Inflammatory macrophage treated with lipopolysaccharide for 4 hours (primary cell): ENCODE data around the gene STX12.
A peak's percentile ranks its signal among the peaks of the same experiment; 100 is the strongest.

ENCODE experiments used
- DNase-seq: peaks from one replicate; pipeline ENCODE4 v3.0.0-alpha.2; 2020

Gene STX12

GRCh38 chr1:27772932-27773825 is at the start of gene STX12:
TSS of gene STX12 (plus strand) at chr1:27773219. CDS start at chr1:27773308, 89 bp downstream.
- DNase-seq, result peak; percentile 100

- no peak for DNase-seq
Observed at GRCh38 chr1:27724961-27725373, 48.1 kb upstream of the STX12 start.

- DNase-seq, result peak; percentile 100
Observed at GRCh38 chr1:27725374-27726172, 47.4 kb upstream of the STX12 start, which contains the start of gene FAM76A. TSS of gene FAM76A (plus strand) at chr1:27725961. CDS start at chr1:27726081, 120 bp downstream.

- peak; percentile 53 for DNase-seq
Observed at GRCh38 chr1:27726173-27727044, 46.6 kb upstream of the STX12 start.

GRCh38 chr1:27727126-27727525 is 45.9 kb upstream of the STX12 start:
- peak; percentile 70 for DNase-seq

- no peak for DNase-seq
Observed at GRCh38 chr1:27736252-27736651, 36.8 kb upstream of the STX12 start.

- DNase-seq, result no peak
Observed at GRCh38 chr1:27741121-27741520, 31.9 kb upstream of the STX12 start.

GRCh38 chr1:27744556-27744955 is 28.5 kb upstream of the STX12 start:
- DNase-seq, result no peak

- DNase-seq, result no peak
Observed at GRCh38 chr1:27745466-27745865, 27.6 kb upstream of the STX12 start.

- DNase-seq, result no peak
Observed at GRCh38 chr1:27752360-27752759, 20.7 kb upstream of the STX12 start.

- no peak for DNase-seq
Observed at GRCh38 chr1:27755286-27755685, 17.7 kb upstream of the STX12 start.

- DNase-seq, result no peak
Observed at GRCh38 chr1:27755865-27756264, 17.2 kb upstream of the STX12 start.

GRCh38 chr1:27759236-27759635 is 13.8 kb upstream of the STX12 start:
- no peak for DNase-seq

GRCh38 chr1:27760426-27760825 is 12.6 kb upstream of the STX12 start:
- DNase-seq, result peak; percentile 5

- DNase-seq, result no peak
Observed at GRCh38 chr1:27762033-27762432, 11.0 kb upstream of the STX12 start.

GRCh38 chr1:27763358-27763757 is 9.7 kb upstream of the STX12 start:
- no peak for DNase-seq

GRCh38 chr1:27770293-27770830 is 2.7 kb upstream of the STX12 start:
- DNase-seq, result no peak

GRCh38 chr1:27772036-27772931 is 735 bp upstream of the STX12 start:
- DNase-seq, result peak; percentile 37

- peak; percentile 83 for DNase-seq
Observed at GRCh38 chr1:27773826-27774445, 917 bp downstream of the STX12 start.

GRCh38 chr1:27774654-27775053 is 1.6 kb downstream of the STX12 start:
- DNase-seq, result peak; percentile 19

- peak; percentile 16 for DNase-seq
Observed at GRCh38 chr1:27775336-27775735, 2.3 kb downstream of the STX12 start.
